ENCODE measurements around the gene ZBTB32.
A peak's percentile ranks its signal among the peaks of the same experiment; 100 is the strongest.
"Not testable (repeated sequence)": the region's sequence is repeated elsewhere in the genome, so short reads cannot be mapped to it uniquely, and the experiment has no call there.

ZBTB32 gene

GRCh38 chr19:35670686-35671085, 33.7 kb upstream of the ZBTB32 start:
- peaks cover 4% of the 10 kb centered on the region for H3K36me3 Mint-ChIP-seq (ENCODE audit: low read depth)
- H3K4me3 Mint-ChIP-seq: no peak overlapping the region
- no peaks in the 10 kb centered on the region for H3K9me3 Mint-ChIP-seq
- peaks cover 57% of the 10 kb centered on the region for H3K27me3 Mint-ChIP-seq (ENCODE audit: low read depth)
- H3K4me1 Mint-ChIP-seq: no peaks in the 10 kb centered on the region
- H3K27ac Mint-ChIP-seq: no peak overlapping the region
- TF ChIP-seq CTCF (IDR thresholded peaks at IDR 0.05; ENCODE audit: unreplicated experiment in 3 of 3): no peak

- no peak overlapping the region for H3K4me3 Mint-ChIP-seq
- H3K27ac Mint-ChIP-seq: no peak overlapping the region
- H3K4me1 Mint-ChIP-seq: no peaks in the 10 kb centered on the region
- peaks cover 3% of the 10 kb centered on the region for H3K36me3 Mint-ChIP-seq (ENCODE audit: low read depth)
- no peak for TF ChIP-seq CTCF (IDR thresholded peaks at IDR 0.05; ENCODE audit: unreplicated experiment in 3 of 3)
- H3K27me3 Mint-ChIP-seq (ENCODE audit: low read depth): peaks cover 66% of the 10 kb centered on the region
- H3K9me3 Mint-ChIP-seq: no peaks in the 10 kb centered on the region
These were observed 32.5 kb upstream of the ZBTB32 start for GRCh38 chr19:35671818-35672217.

GRCh38 chr19:35673121-35673804, 31.1 kb upstream of the ZBTB32 start:
- Mint-ChIP-seq H3K27me3 (ENCODE audit: low read depth) (peaks cover 73% of the 10 kb centered on the region), H3K4me3 (peak overlapping the region; percentile 35 to 64 (median 54)), H3K27ac (no peak overlapping the region), H3K9me3 (no peaks in the 10 kb centered on the region), H3K36me3 (ENCODE audit: low read depth) (no peaks in the 10 kb centered on the region), H3K4me1 (no peaks in the 10 kb centered on the region)
- no peak for TF ChIP-seq CTCF (IDR thresholded peaks at IDR 0.05; ENCODE audit: unreplicated experiment in 3 of 3)

GRCh38 chr19:35675589-35676140, 28.7 kb upstream of the ZBTB32 start:
- Mint-ChIP-seq H3K27ac (no peak overlapping the region), H3K27me3 (ENCODE audit: low read depth) (peaks cover 70% of the 10 kb centered on the region), H3K4me3 (peak overlapping the region in 1 of 3 experiments; percentile 17), H3K9me3 (no peaks in the 10 kb centered on the region), H3K4me1 (no peaks in the 10 kb centered on the region), H3K36me3 (ENCODE audit: low read depth) (no peaks in the 10 kb centered on the region)
- no peak for TF ChIP-seq CTCF (IDR thresholded peaks at IDR 0.05; ENCODE audit: unreplicated experiment in 3 of 3)

GRCh38 chr19:35689836-35690235, 14.5 kb upstream of the ZBTB32 start:
- Mint-ChIP-seq H3K27ac (no peak overlapping the region), H3K4me1 (no peaks in the 10 kb centered on the region), H3K9me3 (no peaks in the 10 kb centered on the region), H3K36me3 (ENCODE audit: low read depth) (no peaks in the 10 kb centered on the region), H3K4me3 (no peak overlapping the region), H3K27me3 (ENCODE audit: low read depth) (no peaks in the 10 kb centered on the region)
- TF ChIP-seq CTCF (IDR thresholded peaks at IDR 0.05; ENCODE audit: unreplicated experiment in 3 of 3): no peak

GRCh38 chr19:35691106-35691505, 13.3 kb upstream of the ZBTB32 start:
- not testable (repeated sequence) for H3K36me3 Mint-ChIP-seq (ENCODE audit: low read depth); H3K27me3 Mint-ChIP-seq (ENCODE audit: low read depth); H3K27ac Mint-ChIP-seq; H3K9me3 Mint-ChIP-seq; H3K4me3 Mint-ChIP-seq; H3K4me1 Mint-ChIP-seq

Measured in nephron (organoid).